ENCODE data around the gene ELMOD2.

The ELMOD2 gene

GRCh38 chr4:140584439-140584838 is 60.5 kb downstream of the ELMOD2 start:
- DNase-seq, result no peak

GRCh38 chr4:140595065-140595464 is 71.1 kb downstream of the ELMOD2 start:
- DNase-seq, result no peak

GRCh38 chr4:140600408-140600807 is 76.4 kb downstream of the ELMOD2 start:
- DNase-seq, result no peak

- no peak for DNase-seq
Measured at GRCh38 chr4:140602714-140603113, 78.7 kb downstream of the ELMOD2 start.

- DNase-seq, result no peak
Measured at GRCh38 chr4:140603286-140603685, 79.3 kb downstream of the ELMOD2 start.
